Measurements from ENCODE around the gene DMBX1. TPM values are rescaled to one million over a fixed set of nuclear protein-coding genes. Genes with fewer than 3 reads are reported as not detected.

DMBX1 gene
- total RNA-seq, 2 experiments from 2014 or later: 0.10 to 0.12 TPM

GRCh38 chr1:46532498-46533178, 43.0 kb downstream of the DMBX1 start:
- no peaks in the 10 kb centered on the region for H3K36me3 Mint-ChIP-seq
- POLR2A ChIA-PET: interaction anchor here (2.0 kb wide), 1 partner anchor 10 kb away, joined by 5 read pairs; no protein-coding TSS in a partner anchor
- no peak overlapping the region for H3K27ac Mint-ChIP-seq
- H3K4me3 Mint-ChIP-seq: no peak overlapping the region
- peak; percentile 75 for DNase-seq
- CTCF ChIA-PET: interaction anchor here (0.5 to 11.4 kb wide), 15 partner anchors 10 to 385 kb away, joined by 3 to 250 read pairs (median 8); partner anchors contain the start of gene MKNK1
- no peaks in the 10 kb centered on the region for H3K9me3 Mint-ChIP-seq
- intact Hi-C loops (cut with micrococcal nuclease): loop anchor here (2.0 kb wide), 1 partner anchor 192 kb away; no protein-coding TSS in a partner anchor
- H3K4me1 Mint-ChIP-seq (ENCODE audit: low read depth): peaks cover 25% of the 10 kb centered on the region
- peaks cover 17% of the 10 kb centered on the region for H3K27me3 Mint-ChIP-seq

- Mint-ChIP-seq H3K36me3 (no peaks in the 10 kb centered on the region), H3K27ac (no peak overlapping the region), H3K9me3 (no peaks in the 10 kb centered on the region), H3K4me1 (ENCODE audit: low read depth) (peaks cover 22% of the 10 kb centered on the region), H3K4me3 (peak overlapping the region; percentile 37), H3K27me3 (peaks cover 13% of the 10 kb centered on the region)
- POLR2A ChIA-PET: interaction anchor here (2.0 kb wide), 1 partner anchor 11 kb away, joined by 5 read pairs; no protein-coding TSS in a partner anchor
- peak; percentile 50 for DNase-seq
- CTCF ChIA-PET: interaction anchor here (0.5 to 11.4 kb wide), 16 partner anchors 11 to 385 kb away, joined by 3 to 250 read pairs (median 6); partner anchors contain the start of gene MKNK1
- intact Hi-C loops (cut with micrococcal nuclease): loop anchor here (2.0 kb wide), 1 partner anchor 191 kb away; no protein-coding TSS in a partner anchor
These were observed 43.7 kb downstream of the DMBX1 start for GRCh38 chr1:46533179-46533864.

- CTCF ChIA-PET: interaction anchor here (0.8 to 11.4 kb wide), 18 partner anchors 9 to 190 kb away, joined by 3 to 250 read pairs (median 5); partner anchors contain the start of genes MKNK1 and MOB3C
- no peaks in the 10 kb centered on the region for H3K9me3 Mint-ChIP-seq
- H3K27me3 Mint-ChIP-seq: peaks cover 2% of the 10 kb centered on the region
- no peak overlapping the region for H3K27ac Mint-ChIP-seq
- POLR2A ChIA-PET: interaction anchor here (0.6 to 2.0 kb wide), 2 partner anchors 13 to 225 kb away, joined by 5 to 6 read pairs; no protein-coding TSS in a partner anchor
- peaks cover 13% of the 10 kb centered on the region for H3K4me1 Mint-ChIP-seq (ENCODE audit: low read depth)
- H3K4me3 Mint-ChIP-seq: no peak overlapping the region
- no peaks in the 10 kb centered on the region for H3K36me3 Mint-ChIP-seq
- peak; percentile 57 for DNase-seq
- intact Hi-C loops (cut with micrococcal nuclease): no loop called here
These were observed 45.4 kb downstream of the DMBX1 start for GRCh38 chr1:46535063-46535462.

GRCh38 chr1:46536527-46536926, 46.9 kb downstream of the DMBX1 start:
- Mint-ChIP-seq H3K27me3 (peaks cover 3% of the 10 kb centered on the region), H3K4me3 (no peak overlapping the region), H3K4me1 (ENCODE audit: low read depth) (peaks cover 13% of the 10 kb centered on the region), H3K36me3 (no peaks in the 10 kb centered on the region), H3K9me3 (no peaks in the 10 kb centered on the region), H3K27ac (no peak overlapping the region)
- intact Hi-C loops (cut with micrococcal nuclease): no loop called here
- no peak for DNase-seq
- ChIA-PET POLR2A (no interaction called here), CTCF (interaction anchor here (0.7 to 11.4 kb wide), 3 partner anchors 60 to 113 kb away, joined by 6 to 250 read pairs (median 32); no protein-coding TSS in a partner anchor)

- no peak for DNase-seq
- Mint-ChIP-seq H3K27ac (no peak overlapping the region), H3K36me3 (no peaks in the 10 kb centered on the region), H3K9me3 (no peaks in the 10 kb centered on the region), H3K4me1 (ENCODE audit: low read depth) (peaks cover 4% of the 10 kb centered on the region), H3K4me3 (no peak overlapping the region), H3K27me3 (peaks cover 6% of the 10 kb centered on the region)
- CTCF ChIA-PET: interaction anchor here (0.6 to 1.9 kb wide), 5 partner anchors 9 to 91 kb away, joined by 3 to 10 read pairs (median 5); no protein-coding TSS in a partner anchor
- intact Hi-C loops (cut with micrococcal nuclease): no loop called here
- POLR2A ChIA-PET: no interaction called here
These were observed 48.0 kb downstream of the DMBX1 start for GRCh38 chr1:46537651-46538050.

- ChIA-PET POLR2A (no interaction called here), CTCF (interaction anchor here (1.2 to 1.9 kb wide), 4 partner anchors 9 to 91 kb away, joined by 4 to 10 read pairs (median 6); no protein-coding TSS in a partner anchor)
- H3K27me3 Mint-ChIP-seq: peaks cover 10% of the 10 kb centered on the region
These were observed 48.5 kb downstream of the DMBX1 start for GRCh38 chr1:46538147-46538546.

More at GRCh38 chr1:46538147-46538546, 48.5 kb downstream of the DMBX1 start:
- no peaks in the 10 kb centered on the region for H3K36me3 Mint-ChIP-seq
- no peak overlapping the region for H3K27ac Mint-ChIP-seq
- H3K9me3 Mint-ChIP-seq: no peaks in the 10 kb centered on the region
- no peak for DNase-seq
- intact Hi-C loops (cut with micrococcal nuclease): no loop called here
- H3K4me3 Mint-ChIP-seq: no peak overlapping the region
- H3K4me1 Mint-ChIP-seq (ENCODE audit: low read depth): peaks cover 4% of the 10 kb centered on the region

Other genes starting within 250 kb of the DMBX1 start
- gene RAD54L, start 242.1 kb upstream of the DMBX1 start, total RNA-seq: 10 to 100 TPM; 64.9 to 65.0 TPM
- gene LRRC41, start 186.2 kb upstream of the DMBX1 start, total RNA-seq: 10 to 100 TPM; 31.4 to 34.6 TPM
- gene UQCRH, start 186.1 kb upstream of the DMBX1 start, total RNA-seq: 100 to 1,000 TPM; 351 to 353 TPM
- gene NSUN4, start 149.0 kb upstream of the DMBX1 start, total RNA-seq: 10 to 100 TPM; 29.1 to 29.9 TPM
- 1 to 10 TPM; 4.4 to 5.3 TPM for gene FAAH, start 95.5 kb upstream of the DMBX1 start, total RNA-seq
- gene KNCN, start 61.8 kb downstream of the DMBX1 start, total RNA-seq: not detected
- gene MKNK1, start 114.4 kb downstream of the DMBX1 start, total RNA-seq: 10 to 100 TPM; 28.2 to 28.5 TPM
- 1 to 10 TPM; 8.2 to 10.0 TPM for gene MOB3C, start 127.0 kb downstream of the DMBX1 start, total RNA-seq
- gene ATPAF1, start 178.5 kb downstream of the DMBX1 start, total RNA-seq: 10 to 100 TPM; 45.0 to 45.9 TPM
- gene TEX38, start 182.0 kb downstream of the DMBX1 start, total RNA-seq: under 1 TPM in 1 of 2 experiments, not detected in 1; 0.21 TPM
- gene EFCAB14, start 229.3 kb downstream of the DMBX1 start, total RNA-seq: 10 to 100 TPM; 47.1 to 48.0 TPM

All from activated CD4-positive, alpha-beta memory T cell treated with anti-CD3 and anti-CD28 coated beads for 36 hours (primary cell).